Duodenal mucosa (tissue), 2 donors: Measurements from ENCODE around the gene PCNP.
"Not testable (repeated sequence)": the region's sequence is repeated elsewhere in the genome, so short reads cannot be mapped to it uniquely, and the experiment has no call there.

ENCODE experiments used
- H3K27ac ChIP-seq: one replicate; pipeline ENCODE4 v1.7.0; 2013; ENCODE audit warnings: low read depth, low read length
- H3K27me3 ChIP-seq, 2 donors: one replicate each; pipeline ENCODE4 v1.7.0; 2013; ENCODE audit warnings: low read length in 2 of 2, control low read depth in 1 of 2; ENCODE audit not compliant: insufficient read depth in 2 of 2, control insufficient read depth in 1 of 2
- H3K36me3 ChIP-seq, 2 donors: one replicate each; pipeline ENCODE4 v1.7.0; 2013; ENCODE audit warnings: low read length in 2 of 2, control low read depth in 1 of 2; ENCODE audit not compliant: insufficient read depth in 2 of 2, control insufficient read depth in 1 of 2
- H3K4me1 ChIP-seq, 2 donors: one replicate each; pipeline ENCODE4 v1.7.0; 2013; ENCODE audit warnings: low read length in 2 of 2, control low read depth in 1 of 2; ENCODE audit not compliant: insufficient read depth in 2 of 2, control insufficient read depth in 1 of 2
- H3K4me3 ChIP-seq, 2 donors: one replicate each; pipeline ENCODE4 v1.7.0; 2013; ENCODE audit warnings: low read length in 2 of 2, low read depth in 1 of 2
- H3K9ac ChIP-seq, 2 donors: one replicate each; pipeline ENCODE4 v1.7.0; 2013; ENCODE audit warnings: low read length in 2 of 2, low read depth in 1 of 2
- H3K9me3 ChIP-seq, 2 donors: one replicate each; pipeline ENCODE4 v1.7.0; 2013; ENCODE audit warnings: low read length in 2 of 2, control low read depth in 1 of 2; ENCODE audit not compliant: control insufficient read depth in 1 of 2

The PCNP gene

GRCh38 chr3:101641397-101642115 is 67.6 kb downstream of the PCNP start:
- not testable (repeated sequence) for H3K27ac ChIP-seq, H3K36me3 ChIP-seq, H3K4me3 ChIP-seq, H3K27me3 ChIP-seq, H3K9me3 ChIP-seq, H3K9ac ChIP-seq, H3K4me1 ChIP-seq

GRCh38 chr3:101642441-101642840 is 68.5 kb downstream of the PCNP start:
- H3K9ac ChIP-seq: no peak overlapping the region
- H3K27ac ChIP-seq: no peak overlapping the region
- H3K27me3 ChIP-seq: no peaks in the 10 kb centered on the region
- H3K4me3 ChIP-seq: no peak overlapping the region
- no peaks in the 10 kb centered on the region for H3K9me3 ChIP-seq
- peaks cover 0 to 4% of the 10 kb centered on the region in 2 donors for H3K4me1 ChIP-seq
- H3K36me3 ChIP-seq: peaks cover 0 to under 1% of the 10 kb centered on the region in 2 donors

- peaks cover 0 to 3% of the 10 kb centered on the region in 2 donors for H3K36me3 ChIP-seq
- peaks cover 0 to 4% of the 10 kb centered on the region in 2 donors for H3K4me1 ChIP-seq
- H3K9ac ChIP-seq: no peak overlapping the region
- no peak overlapping the region for H3K27ac ChIP-seq
- no peaks in the 10 kb centered on the region for H3K27me3 ChIP-seq
- H3K9me3 ChIP-seq: no peaks in the 10 kb centered on the region
- no peak overlapping the region for H3K4me3 ChIP-seq
Observed at GRCh38 chr3:101643009-101643844, 69.2 kb downstream of the PCNP start.
